Activated gamma-delta T cell treated with Interleukin-2 at 50 U/mL for 16 hours (primary cell): Measurements from ENCODE around the gene ACVR2B.
A peak's percentile ranks its signal among the peaks of the same experiment; 100 is the strongest.

Experiments
- DNase-seq: peaks from one replicate; pipeline ENCODE4 v3.0.0-alpha.2; 2020

The ACVR2B gene

DNA sequence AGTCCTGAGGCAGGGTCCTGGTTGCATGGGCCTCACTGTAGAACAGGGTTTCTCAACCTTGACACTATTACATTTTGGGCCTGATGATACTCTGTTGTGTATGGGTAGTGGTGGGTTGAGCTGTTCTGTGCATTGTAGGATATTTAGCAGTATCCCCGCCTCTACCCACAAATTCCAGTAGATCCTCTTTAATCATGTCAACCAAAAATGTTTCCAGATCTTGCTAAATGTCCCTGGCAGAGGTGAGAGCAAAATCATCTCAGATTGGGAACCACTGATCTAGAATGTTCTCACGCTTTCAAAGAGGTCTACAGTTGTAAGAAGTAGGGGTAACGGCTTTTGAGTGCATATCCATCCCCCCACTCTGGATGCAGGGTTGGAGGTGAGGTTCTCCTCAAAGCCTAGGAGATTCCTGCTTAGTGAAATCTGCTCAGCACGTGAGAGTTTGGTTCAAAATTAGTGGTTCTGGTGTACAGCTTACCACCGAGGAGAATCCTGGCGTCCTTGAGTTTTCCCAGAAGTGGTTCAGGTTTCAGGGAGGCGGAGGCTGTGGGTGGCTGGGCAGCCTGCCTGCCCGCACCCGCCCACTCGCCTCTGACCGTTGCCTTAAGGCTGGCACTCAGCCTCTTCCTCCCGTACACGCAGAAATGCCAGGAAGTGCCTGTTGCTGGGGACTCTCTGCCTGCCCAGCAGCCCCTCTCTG, 5.3 kb downstream of the ACVR2B start:
- no peak for DNase-seq

GRCh38 chr3:38459499-38460048, 5.9 kb downstream of the ACVR2B start:
- no peak for DNase-seq

DNA sequence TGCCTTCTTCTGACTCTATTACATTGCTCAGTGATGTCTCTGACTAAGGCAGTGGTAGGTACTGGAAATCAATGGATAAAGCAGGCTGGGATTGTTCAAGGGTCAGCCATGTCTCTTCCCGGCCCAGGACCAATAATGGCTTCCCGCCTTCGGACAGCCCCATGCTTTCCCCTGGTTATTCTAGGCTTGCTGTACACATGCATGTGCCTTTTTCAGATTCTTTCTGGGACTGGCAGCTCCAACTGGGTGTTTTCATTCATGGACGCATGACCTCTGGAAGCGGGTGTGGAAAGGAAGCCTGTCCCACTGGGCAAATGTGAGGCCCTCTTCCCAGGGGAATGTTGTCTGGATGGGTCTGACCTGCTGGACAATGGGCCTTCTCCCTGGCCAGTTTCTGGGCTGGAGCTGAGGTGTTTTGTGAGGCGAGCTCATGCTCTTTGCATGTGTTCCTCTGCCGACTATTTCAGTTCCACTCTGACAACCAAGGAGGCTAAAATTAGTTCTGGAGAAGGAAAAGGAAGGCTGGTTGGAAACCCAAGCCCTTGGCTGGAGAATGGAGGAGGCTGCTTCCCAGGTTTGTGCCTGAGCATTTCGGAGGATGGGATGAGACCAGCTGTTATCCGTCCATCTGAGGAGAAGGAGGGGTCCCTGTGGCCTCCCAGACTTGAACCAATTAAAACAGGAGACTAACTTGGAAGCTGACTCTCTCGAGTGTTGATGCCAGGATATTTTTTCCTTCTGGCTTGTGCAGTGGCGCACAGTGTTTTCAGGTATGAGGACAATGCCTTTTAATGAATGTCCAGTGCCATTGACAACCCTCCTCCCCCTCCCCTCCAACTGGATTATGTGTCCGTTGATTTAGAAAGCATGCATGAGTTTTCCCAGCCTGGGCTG, 6.9 kb downstream of the ACVR2B start:
- DNase-seq, result no peak

- DNase-seq, result no peak
Observed at GRCh38 chr3:38465588-38466154, 12.0 kb downstream of the ACVR2B start.

- DNase-seq, result no peak
Observed at GRCh38 chr3:38468765-38469164, 15.1 kb downstream of the ACVR2B start.

GRCh38 chr3:38469852-38470251, 16.2 kb downstream of the ACVR2B start:
- no peak for DNase-seq

- DNase-seq, result no peak
Observed at GRCh38 chr3:38471260-38471857, 17.7 kb downstream of the ACVR2B start.

GRCh38 chr3:38472342-38472741, 18.7 kb downstream of the ACVR2B start:
- DNase-seq, result no peak

GRCh38 chr3:38473229-38473628, 19.5 kb downstream of the ACVR2B start:
- no peak for DNase-seq

GRCh38 chr3:38474928-38475605, 21.4 kb downstream of the ACVR2B start:
- DNase-seq, result no peak

DNA sequence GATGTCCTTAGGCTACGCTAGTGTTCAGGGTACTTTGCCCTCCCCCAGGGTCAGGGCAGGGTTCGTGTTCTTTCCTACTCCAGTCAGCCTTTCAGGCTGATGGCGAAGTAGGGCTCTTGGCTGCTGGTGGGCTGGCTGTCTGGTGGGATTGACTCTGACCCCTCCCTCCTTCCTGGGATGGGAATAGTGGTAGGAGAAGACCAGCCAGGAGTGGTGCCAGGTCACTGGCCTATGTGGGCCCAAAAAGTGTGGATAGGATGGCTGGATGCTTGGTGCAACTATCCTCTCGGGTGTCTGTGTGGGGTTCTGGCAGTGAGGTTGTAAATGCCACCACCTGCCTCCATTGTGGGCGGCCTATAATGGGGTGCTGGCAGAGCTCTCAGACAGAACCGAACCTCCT, 22.0 kb downstream of the ACVR2B start:
- no peak for DNase-seq

- no peak for DNase-seq
Observed at GRCh38 chr3:38476157-38476756, 22.6 kb downstream of the ACVR2B start.

GRCh38 chr3:38477057-38477820, 23.5 kb downstream of the ACVR2B start:
- no peak for DNase-seq

DNA sequence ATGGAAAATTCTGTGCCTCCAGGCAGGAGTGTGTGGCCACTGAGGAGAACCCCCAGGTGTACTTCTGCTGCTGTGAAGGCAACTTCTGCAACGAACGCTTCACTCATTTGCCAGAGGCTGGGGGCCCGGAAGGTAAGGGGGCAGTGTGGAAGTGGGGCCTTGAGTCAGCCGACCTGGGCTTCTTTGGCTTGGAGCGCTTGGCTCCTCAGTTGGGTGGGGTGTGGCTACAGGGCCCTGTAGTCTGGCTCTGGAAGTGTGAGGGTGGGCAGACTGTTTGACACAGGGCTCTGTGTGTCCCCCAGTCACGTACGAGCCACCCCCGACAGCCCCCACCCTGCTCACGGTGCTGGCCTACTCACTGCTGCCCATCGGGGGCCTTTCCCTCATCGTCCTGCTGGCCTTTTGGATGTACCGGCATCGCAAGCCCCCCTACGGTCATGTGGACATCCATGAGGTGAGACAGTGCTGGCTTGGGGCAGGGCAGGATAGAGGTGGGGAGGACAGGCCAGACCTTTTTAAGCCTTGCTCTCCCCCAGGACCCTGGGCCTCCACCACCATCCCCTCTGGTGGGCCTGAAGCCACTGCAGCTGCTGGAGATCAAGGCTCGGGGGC, 24.3 kb downstream of the ACVR2B start:
- DNase-seq, result no peak

GRCh38 chr3:38478901-38479300, 25.2 kb downstream of the ACVR2B start:
- no peak for DNase-seq

DNA sequence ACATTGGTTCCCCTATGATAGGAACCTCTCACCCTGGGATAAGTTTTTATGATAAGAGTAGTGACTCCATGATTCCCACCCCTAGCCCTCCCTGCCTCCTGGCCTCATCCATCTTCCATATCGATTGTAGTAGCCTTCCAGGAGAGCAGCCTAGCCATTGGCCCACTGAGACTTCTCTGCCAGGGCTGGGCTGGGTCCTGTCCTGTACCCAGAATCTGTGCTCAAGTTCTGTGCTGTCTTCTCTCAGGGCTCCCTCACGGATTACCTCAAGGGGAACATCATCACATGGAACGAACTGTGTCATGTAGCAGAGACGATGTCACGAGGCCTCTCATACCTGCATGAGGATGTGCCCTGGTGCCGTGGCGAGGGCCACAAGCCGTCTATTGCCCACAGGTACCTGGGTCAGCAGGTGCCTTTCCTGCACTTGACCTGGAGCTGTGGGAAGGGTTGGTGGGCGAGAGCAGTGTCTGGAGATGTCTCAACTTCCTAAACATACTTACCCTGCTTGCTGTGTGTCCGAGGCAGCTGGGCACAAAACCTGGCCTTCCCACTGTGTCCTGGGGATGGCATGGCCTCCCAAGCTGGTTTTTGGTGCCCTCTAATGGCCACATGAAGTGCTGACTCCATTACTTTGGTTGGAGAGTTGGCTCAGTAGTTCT, 25.9 kb downstream of the ACVR2B start:
- peak; percentile 34 for DNase-seq

GRCh38 chr3:38480093-38480445, 26.4 kb downstream of the ACVR2B start:
- DNase-seq, result no peak

GRCh38 chr3:38480930-38481329, 27.2 kb downstream of the ACVR2B start:
- DNase-seq, result no peak

GRCh38 chr3:38482951-38483350, 29.3 kb downstream of the ACVR2B start:
- DNase-seq, result no peak

DNA sequence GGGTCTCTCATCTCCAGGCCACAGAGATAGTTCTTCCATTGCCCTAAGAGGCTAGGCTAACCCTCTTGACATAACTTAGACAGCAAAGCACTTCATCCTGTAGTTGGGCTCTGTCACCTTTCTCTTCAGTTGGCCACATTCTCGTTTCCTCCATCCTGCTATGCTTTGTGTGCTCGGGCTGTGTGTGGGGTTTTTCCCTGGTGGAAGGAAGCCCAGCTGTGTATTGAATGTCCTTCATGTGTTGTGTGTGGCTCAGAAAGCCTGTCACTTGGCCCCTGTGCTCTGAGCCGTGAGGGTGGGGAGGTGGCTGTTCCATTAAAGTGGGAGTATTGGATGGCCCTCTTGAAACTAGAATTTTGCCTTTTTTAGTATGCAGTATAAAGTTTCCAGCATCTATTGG, 33.6 kb downstream of the ACVR2B start:
- no peak for DNase-seq
